Skin epidermis (tissue), 12 donors: ENCODE data around the gene PNLIP.

ENCODE experiments used
- H3K27ac ChIP-seq, 21 experiments: fragments of 200-600 bp; sonication (generic) in 11 of 21; one replicate each; pipeline ENCODE4 v1.5.0; 2020; ENCODE audit warnings: mild to moderate bottlenecking in 3 of 21, inconsistent platforms in 2 of 21, moderate library complexity in 2 of 21
- H3K4me3 ChIP-seq, 7 experiments: fragments of 200-600 bp; sonication (generic) in 2 of 7; one replicate each; pipeline ENCODE4 v1.5.0; 2020; ENCODE audit warnings: inconsistent platforms in 2 of 7, mild to moderate bottlenecking in 2 of 7, moderate library complexity in 1 of 7

PNLIP gene

DNA sequence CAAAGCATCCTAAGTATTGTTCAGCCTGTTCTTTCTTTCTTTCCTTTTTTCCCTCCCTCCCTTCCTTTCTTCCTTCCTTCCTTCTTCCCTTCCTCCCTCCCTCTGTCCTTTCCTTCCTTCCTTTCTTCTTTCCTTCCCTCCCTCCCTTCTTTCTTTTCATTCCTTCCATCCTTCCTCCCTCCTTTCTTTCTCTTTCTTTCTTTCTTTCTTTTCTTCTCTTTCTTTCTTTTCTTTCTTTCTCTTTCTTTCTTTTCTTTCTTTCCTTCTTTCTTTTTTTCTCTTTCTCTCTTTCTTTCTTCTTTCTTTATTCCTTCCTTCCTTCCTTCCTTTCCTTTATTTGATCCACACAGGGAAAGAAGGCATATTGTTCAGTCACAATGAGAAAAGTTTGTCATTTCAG lies 21.2 kb downstream of the PNLIP start:
- no peak overlapping the region for H3K27ac ChIP-seq
- no peak overlapping the region for H3K4me3 ChIP-seq

- H3K4me3 ChIP-seq, result no peak overlapping the region
- no peak overlapping the region for H3K27ac ChIP-seq
Observed at GRCh38 chr10:116567335-116567734, 21.6 kb downstream of the PNLIP start.

DNA sequence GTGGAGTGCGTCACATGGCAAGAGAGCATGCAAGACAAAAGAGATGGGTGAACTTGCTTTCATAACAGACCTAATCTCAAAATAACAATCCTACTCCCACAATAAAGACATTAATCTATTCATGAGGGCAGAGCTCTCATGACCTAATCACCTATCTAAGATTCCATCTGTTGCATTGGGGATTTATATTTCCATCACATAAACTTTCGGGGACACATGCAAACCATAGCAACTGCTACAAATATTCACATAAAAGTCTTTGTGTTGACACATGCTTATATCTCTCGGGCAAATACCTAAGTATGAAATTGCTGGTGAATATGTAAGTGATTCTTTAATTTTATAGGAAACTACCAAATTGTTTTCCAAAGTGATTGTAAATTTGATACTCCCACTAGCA lies 29.1 kb downstream of the PNLIP start:
- Histone ChIP-seq H3K27ac (no peak overlapping the region), H3K4me3 (no peak overlapping the region)

GRCh38 chr10:116587878-116588591 lies 42.3 kb downstream of the PNLIP start:
- no peak overlapping the region for H3K27ac ChIP-seq
- H3K4me3 ChIP-seq, result no peak overlapping the region

GRCh38 chr10:116588995-116589394 lies 43.3 kb downstream of the PNLIP start:
- no peak overlapping the region for H3K27ac ChIP-seq
- H3K4me3 ChIP-seq, result no peak overlapping the region

- Histone ChIP-seq H3K27ac (no peak overlapping the region), H3K4me3 (no peak overlapping the region)
Observed at GRCh38 chr10:116589926-116590325, 44.2 kb downstream of the PNLIP start.

GRCh38 chr10:116590590-116591444 lies 45.1 kb downstream of the PNLIP start, which contains the start of gene PNLIPRP1:
Gene PNLIPRP1 (plus strand): TSS chr10:116590959. CDS start chr10:116591130, 171 bp downstream.
- Histone ChIP-seq H3K4me3 (no peak within 1 kb of the TSS), H3K27ac (no peak within 1 kb of the TSS)

DNA sequence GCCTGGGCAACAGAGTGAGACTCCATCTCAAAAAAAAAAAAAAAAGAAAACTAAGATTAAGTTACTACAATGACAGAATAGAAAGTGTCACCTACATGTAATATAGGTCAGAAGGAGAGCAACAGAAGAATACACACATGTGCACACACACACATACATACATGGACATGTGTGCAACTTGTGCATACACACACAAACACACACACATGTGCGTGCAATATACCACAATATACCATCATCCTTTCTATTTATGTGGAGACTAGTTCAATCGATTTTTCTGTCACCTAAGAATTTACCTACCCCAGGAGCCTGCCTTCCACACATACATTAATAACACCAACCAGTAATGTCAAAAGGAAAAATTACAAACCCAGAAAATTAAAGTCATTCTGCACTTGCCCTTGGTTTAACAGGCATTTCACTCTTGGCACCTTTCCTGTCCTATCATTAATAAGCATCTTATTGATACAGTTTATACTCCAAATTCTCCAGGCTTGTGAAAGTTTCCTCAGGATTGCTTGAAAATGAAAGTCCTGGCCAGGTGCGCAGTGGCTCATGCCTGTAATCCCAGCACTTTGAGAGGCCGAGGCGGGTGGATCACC lies 47.5 kb downstream of the PNLIP start:
- Histone ChIP-seq H3K4me3 (no peak overlapping the region), H3K27ac (no peak overlapping the region)

- no peak overlapping the region for H3K4me3 ChIP-seq
- H3K27ac ChIP-seq, result no peak overlapping the region
Observed at GRCh38 chr10:116594525-116595035, 48.8 kb downstream of the PNLIP start.

GRCh38 chr10:116596062-116596461 lies 50.3 kb downstream of the PNLIP start:
- no peak overlapping the region for H3K27ac ChIP-seq
- no peak overlapping the region for H3K4me3 ChIP-seq

DNA sequence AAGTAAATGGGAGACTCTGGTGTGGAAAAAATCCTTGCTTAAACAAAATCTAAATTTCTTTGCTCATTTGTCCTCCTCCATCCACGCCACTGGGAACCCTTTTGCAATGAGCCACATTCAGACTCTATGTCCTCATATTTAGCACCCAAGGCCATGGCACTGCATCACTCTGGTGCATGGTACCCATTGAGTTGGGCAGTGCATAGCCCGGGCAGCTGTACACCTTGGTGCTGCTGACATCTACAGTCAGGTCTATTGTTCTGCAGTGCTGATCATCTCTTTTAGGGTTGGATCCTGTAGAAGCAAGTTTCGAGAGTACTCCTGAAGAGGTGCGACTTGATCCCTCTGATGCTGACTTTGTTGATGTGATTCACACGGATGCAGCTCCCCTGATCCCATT lies 51.8 kb downstream of the PNLIP start:
- no peak overlapping the region for H3K27ac ChIP-seq

GRCh38 chr10:116598329-116598728 lies 52.6 kb downstream of the PNLIP start:
- no peak overlapping the region for H3K27ac ChIP-seq
- H3K4me3 ChIP-seq, result no peak overlapping the region

More for the DNA sequence above, 51.8 kb downstream of the PNLIP start:
- H3K4me3 ChIP-seq, result no peak overlapping the region

DNA sequence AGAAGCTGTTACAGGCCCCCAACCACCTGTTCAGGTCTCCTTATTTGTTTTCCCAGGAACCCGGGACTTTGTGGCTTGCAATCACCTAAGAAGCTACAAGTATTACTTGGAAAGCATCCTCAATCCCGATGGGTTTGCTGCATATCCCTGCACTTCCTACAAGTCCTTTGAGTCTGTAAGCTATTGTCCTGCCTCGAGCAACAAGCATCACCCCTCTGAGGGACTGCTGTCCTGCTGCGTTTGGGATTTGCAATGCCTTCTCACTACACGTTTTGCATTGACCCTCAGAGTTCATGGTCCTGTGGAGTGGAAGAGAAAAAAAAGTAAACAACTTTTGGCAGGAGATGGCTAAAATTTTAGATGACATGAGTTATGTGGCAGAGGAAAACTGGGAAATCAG lies 54.3 kb downstream of the PNLIP start:
- no peak overlapping the region for H3K4me3 ChIP-seq
- H3K27ac ChIP-seq, result no peak overlapping the region

- no peak overlapping the region for H3K4me3 ChIP-seq
- no peak overlapping the region for H3K27ac ChIP-seq
Observed at GRCh38 chr10:116602648-116603400, 57.1 kb downstream of the PNLIP start.

GRCh38 chr10:116606061-116606483 lies 60.3 kb downstream of the PNLIP start:
- no peak overlapping the region for H3K4me3 ChIP-seq
- no peak overlapping the region for H3K27ac ChIP-seq

DNA sequence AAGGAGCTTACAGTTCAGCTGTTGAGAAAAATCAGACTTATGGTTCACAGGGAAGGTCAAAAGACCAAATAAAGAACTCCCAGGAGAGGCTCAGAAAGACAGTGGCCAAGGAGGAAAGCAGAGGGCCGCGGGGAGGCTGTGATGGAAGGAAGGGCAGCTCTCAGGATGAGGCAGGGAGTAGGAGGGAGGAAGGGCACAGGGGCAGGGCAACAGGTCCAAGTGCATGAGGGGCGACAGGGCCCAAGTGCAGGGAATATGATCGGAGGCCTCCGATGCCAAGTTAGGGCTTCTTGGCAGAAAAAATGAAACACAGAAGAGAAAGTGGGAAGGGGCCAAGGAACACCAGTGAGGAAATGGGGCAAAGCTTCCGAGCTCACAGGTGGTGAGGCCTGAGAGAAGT lies 61.6 kb downstream of the PNLIP start:
- no peak overlapping the region for H3K4me3 ChIP-seq
- no peak overlapping the region for H3K27ac ChIP-seq

- no peak overlapping the region for H3K27ac ChIP-seq
- peak overlapping the region in 2 of 7 experiments; percentile 8 to 28 for H3K4me3 ChIP-seq
Observed at GRCh38 chr10:116608686-116609594, 63.2 kb downstream of the PNLIP start.

- H3K4me3 ChIP-seq, result no peak overlapping the region
- H3K27ac ChIP-seq, result no peak overlapping the region
Observed at GRCh38 chr10:116610443-116611152, 64.9 kb downstream of the PNLIP start.
